AG08396 (cell line): ENCODE results near the gene ENO4.
A peak's percentile ranks its signal among the peaks of the same experiment; 100 is the strongest.

Source experiments
- DNase-seq: peaks from one replicate; pipeline ENCODE4 v3.0.0; 2012; ENCODE audit warnings: low spot score, mixed read lengths

Gene ENO4

GRCh38 chr10:116868722-116869121, 19.4 kb downstream of the ENO4 start:
- DNase-seq: no peak

- no peak for DNase-seq
These were observed 21.6 kb downstream of the ENO4 start for GRCh38 chr10:116870949-116871348.

GRCh38 chr10:116873134-116873533, 23.8 kb downstream of the ENO4 start:
- no peak for DNase-seq

DNA sequence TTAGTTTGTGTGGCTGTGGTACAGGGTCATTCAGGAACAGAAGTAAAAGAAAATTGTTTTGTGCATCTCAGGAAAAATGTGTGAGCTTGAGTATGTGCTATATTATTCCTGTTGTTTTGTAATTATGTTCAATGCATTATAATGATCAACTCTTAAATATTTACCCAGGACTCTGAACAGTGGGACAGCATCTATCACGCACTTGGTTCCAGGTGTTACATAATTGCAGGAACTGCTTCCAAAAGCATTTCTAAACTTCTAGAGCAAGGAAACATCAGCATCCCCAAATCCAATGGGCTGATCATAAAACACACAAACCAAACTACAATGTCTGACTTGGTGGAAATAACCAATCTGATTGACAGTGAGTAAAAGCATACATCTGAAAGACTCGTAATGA, 26.6 kb downstream of the ENO4 start:
- DNase-seq: no peak

DNA sequence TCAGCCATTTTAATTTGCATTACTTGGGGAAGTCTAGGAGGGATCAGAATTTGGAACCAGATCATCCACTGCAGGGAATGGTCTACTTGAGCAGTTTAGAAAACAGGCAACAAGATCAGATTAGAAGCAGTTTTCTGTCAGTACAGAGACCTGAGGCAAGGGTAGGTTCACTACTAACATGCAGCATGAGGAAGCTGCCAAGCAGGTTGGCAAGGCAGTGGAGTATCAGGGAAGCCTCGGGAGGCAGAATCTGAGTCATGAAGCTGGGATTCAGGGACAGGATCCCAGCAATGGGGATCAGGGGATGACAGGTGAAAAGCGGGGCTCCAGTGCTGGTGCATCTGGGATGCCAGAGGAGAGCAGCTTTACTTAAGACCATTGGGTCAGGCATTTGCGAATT, 28.1 kb downstream of the ENO4 start:
- DNase-seq: no peak

DNA sequence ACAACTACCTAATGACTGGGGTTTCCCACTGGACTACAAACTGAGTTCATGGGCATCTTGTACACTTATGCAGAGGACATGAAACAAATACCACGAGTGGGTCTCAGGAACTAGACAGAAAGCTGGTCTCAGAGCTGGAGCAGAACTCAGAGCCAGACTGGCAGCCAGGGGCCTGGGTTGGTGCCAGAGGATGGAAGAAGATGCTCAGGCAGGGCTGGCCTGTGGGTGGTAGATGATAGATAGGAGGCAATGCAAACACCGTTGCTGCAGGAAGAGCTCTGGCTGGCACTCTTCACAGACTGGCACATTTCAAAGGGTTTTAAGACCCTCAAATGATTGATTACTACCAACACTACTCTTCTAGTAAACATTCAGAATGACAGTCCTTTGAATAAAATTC, 28.8 kb downstream of the ENO4 start:
- DNase-seq: no peak

DNA sequence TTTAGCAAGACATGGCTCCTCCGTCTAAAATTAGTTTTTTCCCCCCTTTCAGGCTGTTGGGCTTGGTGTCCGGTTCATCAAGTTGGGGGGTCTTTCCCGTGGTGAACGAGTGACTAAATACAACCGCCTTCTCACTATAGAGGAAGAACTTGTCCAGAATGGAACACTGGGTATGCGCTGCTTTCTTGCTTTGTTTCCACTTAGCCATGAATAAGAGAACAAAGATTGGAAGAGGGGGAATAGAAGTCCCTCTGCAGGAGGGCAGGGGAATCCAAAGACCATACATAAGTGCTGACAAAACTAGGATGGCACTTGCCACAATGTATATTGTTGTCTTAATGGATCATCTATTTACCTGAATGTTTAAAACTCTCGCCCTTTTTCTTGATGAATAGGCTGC, 30.5 kb downstream of the ENO4 start:
- no peak for DNase-seq

GRCh38 chr10:116880716-116881482, 31.6 kb downstream of the ENO4 start:
- DNase-seq: no peak

- DNase-seq: no peak
These were observed 33.3 kb downstream of the ENO4 start for GRCh38 chr10:116882639-116883038.

GRCh38 chr10:116886772-116887171, 37.5 kb downstream of the ENO4 start:
- DNase-seq: no peak

DNA sequence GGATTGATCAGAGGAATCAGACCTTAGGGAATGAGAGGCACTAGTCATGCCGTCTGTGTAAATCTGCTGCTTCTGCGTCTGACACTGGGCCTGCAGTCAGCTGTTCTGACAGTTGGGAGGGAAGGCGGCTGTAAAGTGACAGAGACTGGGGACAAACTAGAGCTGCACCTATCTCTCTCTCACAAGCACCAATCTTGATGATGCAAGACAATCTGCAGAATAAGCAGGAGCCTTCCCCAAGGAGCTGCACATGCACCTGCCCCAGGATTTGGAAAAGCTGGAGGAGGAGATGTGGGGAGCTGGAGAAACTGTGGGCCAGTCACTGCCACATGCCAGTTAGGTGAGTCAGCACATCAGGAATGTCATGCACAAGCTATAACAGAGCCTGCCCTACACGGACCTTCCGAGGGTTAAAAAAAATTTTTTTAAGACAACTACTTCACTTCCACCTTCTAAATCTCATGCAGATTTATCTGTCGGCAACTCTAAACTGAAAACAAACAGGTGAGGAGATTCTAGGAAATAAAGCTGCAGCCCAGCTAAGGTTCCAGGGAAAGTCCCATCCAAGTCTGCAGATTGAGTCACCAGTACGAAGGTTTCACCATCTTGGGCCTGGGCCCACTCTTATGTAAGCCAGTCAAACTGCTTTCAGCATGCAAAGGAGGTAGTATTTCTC, 39.2 kb downstream of the ENO4 start:
- DNase-seq: peak; percentile 72

DNA sequence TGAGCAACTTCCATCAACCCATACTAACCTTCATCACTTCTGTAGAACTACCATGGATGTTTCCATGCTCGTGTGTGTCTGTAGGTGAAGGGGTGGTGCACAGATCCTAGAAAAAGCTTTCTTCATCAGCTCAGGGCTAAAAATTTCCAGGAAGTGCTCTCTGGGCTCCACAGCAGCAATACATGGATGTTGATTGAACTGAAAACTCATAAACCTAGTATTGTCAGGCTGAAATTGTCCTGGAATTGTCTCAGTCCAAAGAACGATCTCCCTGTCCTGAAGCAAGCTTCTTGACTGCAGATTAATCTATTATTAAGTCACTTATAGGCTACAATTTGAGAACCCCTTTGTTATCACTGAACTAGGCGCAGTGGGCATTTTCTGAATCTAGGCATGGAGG, 39.8 kb downstream of the ENO4 start:
- no peak for DNase-seq

GRCh38 chr10:116891208-116891607, 41.9 kb downstream of the ENO4 start:
- peak; percentile 12 for DNase-seq

DNA sequence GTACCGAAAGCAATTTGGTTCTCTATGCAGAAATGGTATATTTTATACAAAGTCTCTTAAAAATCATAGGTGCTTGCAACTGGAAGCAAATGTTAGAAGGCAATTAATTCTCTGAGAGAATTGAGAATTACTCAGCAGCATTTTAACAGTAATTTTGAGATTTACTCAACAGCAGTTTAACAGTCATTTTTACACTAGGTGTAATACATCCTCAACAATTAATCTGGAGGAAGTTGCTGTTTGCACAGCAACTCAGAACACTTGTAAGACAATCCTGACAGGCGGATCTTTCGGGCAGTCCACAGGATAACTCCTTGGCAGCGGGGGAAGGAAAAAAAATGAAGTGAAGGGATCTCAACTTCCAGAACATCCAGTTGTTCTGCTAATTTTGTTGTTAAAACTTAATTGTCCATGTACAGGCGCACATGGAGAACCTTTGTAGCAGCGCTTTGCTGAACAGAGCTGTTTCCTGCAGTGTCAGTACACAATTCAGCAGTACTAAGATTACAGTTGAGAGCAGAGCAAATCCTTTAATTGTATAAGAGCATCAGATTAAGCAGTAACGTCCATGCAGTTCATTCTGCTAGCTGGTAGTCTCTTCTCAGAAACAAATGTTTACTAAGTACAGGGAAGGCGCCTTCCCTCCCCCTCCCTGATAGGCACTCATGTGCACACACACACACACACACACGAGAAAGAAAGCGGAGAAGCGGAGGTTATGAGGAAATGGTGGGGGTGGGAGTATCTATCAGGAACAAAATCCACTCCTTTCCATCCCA, 43.8 kb downstream of the ENO4 start:
- no peak for DNase-seq

DNA sequence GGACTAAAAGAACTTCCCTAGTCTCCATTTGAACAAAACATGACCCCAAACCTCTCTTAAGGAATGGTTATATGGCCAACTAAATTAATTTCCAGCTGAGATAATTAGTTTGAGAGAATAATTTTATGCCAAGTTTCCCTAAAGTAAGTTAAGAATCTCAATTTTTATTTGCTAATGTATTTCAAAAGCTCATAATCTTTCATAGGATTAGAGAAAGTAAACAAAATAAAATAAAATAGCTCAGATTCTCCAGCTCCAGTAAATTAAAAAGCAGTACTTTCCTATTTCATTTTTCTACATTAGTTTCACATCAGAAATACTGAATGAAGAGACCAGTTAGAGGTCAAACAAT, 44.4 kb downstream of the ENO4 start:
- DNase-seq: no peak

- DNase-seq: no peak
These were observed 50.3 kb downstream of the ENO4 start for GRCh38 chr10:116899626-116900025.

DNA sequence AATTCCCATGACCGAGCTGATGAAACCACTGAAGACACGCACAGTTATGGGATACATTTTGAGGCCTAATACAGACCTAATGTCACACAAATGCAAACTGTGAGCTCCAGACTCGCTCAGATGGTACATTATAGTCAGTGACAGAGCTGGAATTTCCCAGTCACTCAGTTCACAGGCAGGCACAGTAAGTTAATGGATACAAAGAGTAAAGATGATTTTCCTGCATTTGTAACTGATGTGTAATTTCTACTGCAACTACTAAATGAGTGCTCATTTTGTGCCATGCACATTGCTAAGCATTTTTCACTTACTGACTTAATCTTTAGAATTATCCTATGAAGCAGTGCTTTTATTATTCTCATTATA, 56.5 kb downstream of the ENO4 start:
- DNase-seq: no peak

DNA sequence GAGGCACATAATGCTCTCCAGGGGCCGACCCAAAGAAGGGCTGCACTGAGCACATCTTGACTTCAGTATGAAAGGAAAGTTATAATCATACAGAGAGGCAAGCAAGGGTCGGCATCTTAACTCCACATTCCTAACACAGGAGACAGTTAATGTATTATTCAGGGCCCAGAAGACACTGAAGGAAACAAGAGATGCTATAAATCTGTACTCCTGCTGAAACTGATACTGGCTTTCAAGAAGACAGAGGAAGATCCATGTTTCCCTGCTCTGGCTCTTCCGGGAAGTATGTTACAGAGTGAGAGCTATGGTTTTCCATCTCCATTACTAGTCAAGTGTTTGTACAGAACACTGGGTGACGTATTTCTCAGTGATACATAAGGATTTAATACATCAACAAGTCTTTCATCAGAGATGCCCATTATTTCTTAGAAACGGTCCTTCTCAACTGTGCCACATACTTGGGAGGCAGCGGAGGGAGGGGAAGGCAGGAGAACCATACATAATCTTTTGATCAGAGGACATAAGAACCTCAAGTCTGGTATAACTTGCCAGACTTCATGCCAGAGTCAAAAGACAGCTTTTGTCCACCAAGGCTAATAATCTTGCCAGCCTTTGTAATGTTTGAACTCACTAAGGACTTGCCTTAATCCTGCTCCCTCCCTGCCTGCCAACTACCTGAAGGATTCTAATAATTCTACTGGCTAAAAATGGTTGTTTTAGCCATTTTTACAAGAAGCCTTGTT, 58.1 kb downstream of the ENO4 start:
- DNase-seq: no peak

DNA sequence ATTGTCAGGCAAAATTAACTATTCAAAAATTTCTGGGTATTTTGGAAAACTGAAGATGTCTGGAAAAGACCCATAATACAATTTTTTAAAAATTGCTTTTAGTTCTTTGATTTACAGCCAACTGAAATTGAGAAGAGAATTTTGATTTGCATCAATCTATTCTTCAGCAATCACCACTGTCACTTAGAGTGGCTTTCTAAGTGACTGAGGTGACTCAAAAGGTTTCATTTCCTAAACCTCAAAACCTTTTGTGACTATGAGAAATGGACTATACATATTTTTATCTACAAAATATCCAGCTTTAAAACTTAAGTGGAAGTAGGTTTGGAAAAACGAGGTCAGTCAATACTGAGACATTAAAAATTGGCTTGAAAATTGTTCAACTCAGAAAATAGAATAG, 60.0 kb downstream of the ENO4 start:
- DNase-seq: no peak

DNA sequence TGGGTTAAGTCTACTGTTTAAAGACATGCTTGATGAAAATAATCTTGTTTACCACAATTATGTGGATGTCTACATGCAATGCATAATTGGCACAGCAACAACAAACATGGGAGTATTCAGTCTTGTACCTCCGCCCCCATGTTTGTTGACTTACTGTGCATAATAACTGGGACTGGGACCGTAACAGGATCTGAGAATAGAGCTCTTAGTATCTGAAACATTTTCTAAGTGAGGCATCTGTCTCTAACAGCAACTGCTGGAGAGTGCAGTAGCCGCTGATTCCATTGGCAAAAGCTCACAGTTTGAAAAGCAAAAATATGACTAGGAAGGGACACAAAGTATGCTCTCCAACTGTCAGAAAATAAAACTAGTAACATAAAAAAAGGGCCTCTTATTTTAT, 61.6 kb downstream of the ENO4 start:
- no peak for DNase-seq

GRCh38 chr10:116912162-116912561, 62.9 kb downstream of the ENO4 start:
- DNase-seq: no peak

GRCh38 chr10:116913695-116914094, 64.4 kb downstream of the ENO4 start:
- no peak for DNase-seq

DNA sequence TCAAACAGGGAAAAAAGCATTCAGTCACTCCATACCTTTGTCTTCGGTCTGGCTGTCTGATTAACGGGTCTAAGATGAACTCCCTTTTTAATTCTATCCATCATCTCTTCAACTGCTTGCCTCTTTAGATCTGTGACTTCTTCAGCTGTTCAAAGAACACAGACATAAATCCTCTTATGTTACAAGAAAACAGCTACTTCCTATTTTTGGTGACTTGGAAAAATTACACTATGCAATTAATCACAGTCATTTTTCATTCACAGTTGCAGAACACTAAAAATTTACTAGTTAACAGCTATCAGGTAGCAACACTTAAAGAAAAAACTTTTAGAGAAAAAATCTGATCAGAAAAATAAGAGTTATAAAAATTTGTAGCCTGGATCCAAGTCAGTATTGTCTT, 66.0 kb downstream of the ENO4 start:
- DNase-seq: no peak
